Neural cell (in vitro differentiated cells): ENCODE data around the gene PTPRN2. TPM values are rescaled to one million over a fixed set of nuclear protein-coding genes. Genes with fewer than 3 reads are reported as not detected.

ENCODE experiments used
- H2AFZ ChIP-seq: fragments of 200-600, 300-800 bp; sonication (generic), shearing (Covaris generic); 2 replicates; pipeline ENCODE4 v1.6.0; 2014; ENCODE audit warnings: low read depth, mild to moderate bottlenecking, antibody characterized with exemption, low read length, moderate library complexity
- H3F3A ChIP-seq: fragments of 200-600 bp; shearing (Covaris generic); 2 replicates; pipeline ENCODE4 v1.6.1; 2016; ENCODE audit warnings: mild to moderate bottlenecking, moderate library complexity, mixed read lengths, antibody characterized with exemption, low read length; ENCODE audit not compliant: insufficient read depth, poor library complexity, severe bottlenecking
- H3K27ac ChIP-seq: fragments of 200-600, 300-800 bp; sonication (generic), shearing (Covaris generic); 2 replicates; pipeline ENCODE4 v1.5.1; 2014; ENCODE audit warnings: mild to moderate bottlenecking, low read length, moderate library complexity
- H3K27me3 ChIP-seq: fragments of 300-800, 200-600 bp; sonication (generic), shearing (Covaris generic); 2 replicates; pipeline ENCODE4 v1.6.0; 2014; ENCODE audit warnings: mild to moderate bottlenecking, low read depth, low read length, moderate library complexity; ENCODE audit not compliant: insufficient read depth
- H3K36me3 ChIP-seq: fragments of 300-800, 200-600 bp; sonication (generic), shearing (Covaris generic); 2 replicates; pipeline ENCODE4 v1.5.1; 2014; ENCODE audit warnings: mild to moderate bottlenecking, antibody characterized with exemption, low read length, moderate library complexity; ENCODE audit not compliant: insufficient read depth
- H3K4me2 ChIP-seq: fragments of 300-800, 200-600 bp; sonication (generic), shearing (Covaris generic); 2 replicates; pipeline ENCODE4 v1.6.0; 2014; ENCODE audit warnings: mild to moderate bottlenecking, low read length
- H3K4me3 ChIP-seq: fragments of 300-800, 200-600 bp; sonication (generic), shearing (Covaris generic); 2 replicates; pipeline ENCODE4 v1.5.1; 2014; ENCODE audit warnings: mild to moderate bottlenecking, low read length, moderate library complexity
- H3K79me2 ChIP-seq: fragments of 200-600 bp; shearing (Covaris generic); replicated peaks from 2 replicates; pipeline ENCODE4 v1.6.0; 2014; ENCODE audit warnings: mild to moderate bottlenecking, low read length, moderate library complexity; ENCODE audit not compliant: insufficient read depth
- H3K9ac ChIP-seq: fragments of 300-800, 200-600 bp; sonication (generic), shearing (Covaris generic); 2 replicates; pipeline ENCODE4 v1.6.1; 2016; ENCODE audit warnings: mild to moderate bottlenecking, low read length, mixed read lengths
- H3K9me2 ChIP-seq: fragments of 200-600 bp; shearing (Covaris generic); 2 replicates; pipeline ENCODE4 v1.6.1; 2016; ENCODE audit warnings: mild to moderate bottlenecking, low read length, mixed read lengths; ENCODE audit not compliant: insufficient read depth
- H3K9me3 ChIP-seq: fragments of 200-600, 300-800 bp; sonication (generic), shearing (Covaris generic); 2 replicates; pipeline ENCODE4 v1.6.1; 2016; ENCODE audit warnings: mild to moderate bottlenecking, mixed run types, low read length, moderate library complexity, mixed read lengths
- H4K20me1 ChIP-seq: fragments of 200-600 bp; shearing (Covaris generic); 2 replicates; pipeline ENCODE4 v1.6.1; 2016; ENCODE audit warnings: mild to moderate bottlenecking, mixed run types; ENCODE audit not compliant: insufficient read depth
- CTCF ChIP-seq: fragments of 450-650 bp; IDR thresholded peaks from 2 replicates; pipeline ENCODE4 v1.5.1; 2014; ENCODE audit warnings: antibody characterized with exemption, mild to moderate bottlenecking, moderate library complexity; ENCODE audit not compliant: poor library complexity, severe bottlenecking
- EP300 ChIP-seq: fragments of 450-650 bp; conservative IDR thresholded peaks from 2 replicates; pipeline ENCODE4 v1.6.1; 2014; ENCODE audit warnings: antibody characterized with exemption, mild to moderate bottlenecking, moderate library complexity; ENCODE audit not compliant: poor library complexity, severe bottlenecking
- EZH2 ChIP-seq: fragments of 200-600, 300-800 bp; shearing (Covaris generic), sonication (generic); IDR thresholded peaks from 2 replicates; pipeline ENCODE4 v1.6.1; 2014; ENCODE audit warnings: antibody characterized with exemption, low read length, borderline replicate concordance, mild to moderate bottlenecking; ENCODE audit not compliant: insufficient read depth, poor library complexity, severe bottlenecking
- MXI1 ChIP-seq: fragments of 450-650 bp; conservative IDR thresholded peaks from 2 replicates; pipeline ENCODE4 v1.6.1; 2014; ENCODE audit warnings: antibody characterized with exemption, mild to moderate bottlenecking; ENCODE audit not compliant: poor library complexity, severe bottlenecking
- POLR2AphosphoS5 ChIP-seq: IDR thresholded peaks from 2 replicates; pipeline ENCODE4 v1.6.1; 2012
- RAD21 ChIP-seq: fragments of 450-650 bp; conservative IDR thresholded peaks from 2 replicates; pipeline ENCODE4 v1.6.1; 2014; ENCODE audit warnings: antibody characterized with exemption, mild to moderate bottlenecking, moderate library complexity
- REST ChIP-seq: IDR thresholded peaks from 2 replicates; pipeline ENCODE4 v1.6.1; 2012; ENCODE audit warnings: borderline replicate concordance
- SMC3 ChIP-seq: fragments of 450-650 bp; conservative IDR thresholded peaks from 2 replicates; pipeline ENCODE4 v1.6.1; 2014; ENCODE audit warnings: antibody characterized with exemption, mild to moderate bottlenecking, moderate library complexity; ENCODE audit not compliant: poor library complexity
- TAF1 ChIP-seq: IDR thresholded peaks from 2 replicates; pipeline ENCODE4 v1.6.1; 2012; ENCODE audit warnings: low read depth
- polyA plus RNA-seq: library from polyadenylated mRNA; depleted of rRNA; stranded (reverse); fragments of >200 nt; gene quantifications from 2 replicates; pipeline ENCODE4 v1.2.3, GENCODE V29; 2014

Gene PTPRN2
- polyA plus RNA-seq, 1 donor from 2014 or later: 31.0 TPM

- Histone ChIP-seq H3K79me2 (no peaks in the 10 kb centered on the region), H3K9me3 (no peaks in the 10 kb centered on the region)
- TF ChIP-seq EZH2 (no peak), POLR2AphosphoS5 (no peak), RAD21 (no peak), REST (no peak), MXI1 (no peak)
These were observed 525.0 kb downstream of the PTPRN2 start for GRCh38 chr7:158062661-158063060.

GRCh38 chr7:158061884-158062656 lies 525.6 kb downstream of the PTPRN2 start:
- no peaks in the 10 kb centered on the region for H3K79me2 ChIP-seq
- no peak for TF ChIP-seq SMC3
- no peak for TF ChIP-seq EZH2
- no peak for TF ChIP-seq CTCF
- no peak for TF ChIP-seq RAD21
- TF ChIP-seq REST: no peak
- TF ChIP-seq TAF1: no peak
- TF ChIP-seq POLR2AphosphoS5: no peak
- TF ChIP-seq EP300: no peak
- no peak for TF ChIP-seq MXI1

More at GRCh38 chr7:158062661-158063060, 525.0 kb downstream of the PTPRN2 start:
- Histone ChIP-seq H3K27ac (no peak overlapping the region), H3K4me2 (no peak overlapping the region), H3K36me3 (no peaks in the 10 kb centered on the region), H2AFZ (no peak overlapping the region), H3K9me2 (no peaks in the 10 kb centered on the region), H4K20me1 (no peaks in the 10 kb centered on the region), H3F3A (no peaks in the 10 kb centered on the region), H3K9ac (no peak overlapping the region), H3K27me3 (no peaks in the 10 kb centered on the region), H3K4me3 (no peak overlapping the region)

More at GRCh38 chr7:158061884-158062656, 525.6 kb downstream of the PTPRN2 start:
- Histone ChIP-seq H3K36me3 (no peaks in the 10 kb centered on the region), H3K27ac (no peak overlapping the region), H3F3A (no peaks in the 10 kb centered on the region), H3K9me2 (no peaks in the 10 kb centered on the region), H3K4me2 (no peak overlapping the region), H3K27me3 (no peaks in the 10 kb centered on the region), H3K9me3 (no peaks in the 10 kb centered on the region), H4K20me1 (no peaks in the 10 kb centered on the region), H2AFZ (no peak overlapping the region), H3K9ac (no peak overlapping the region), H3K4me3 (no peak overlapping the region)
